Measurements from ENCODE around the gene SEMA4C.

GRCh38 chr2:96859681-96860064 is 10.2 kb downstream of the SEMA4C start:
- TF ChIP-seq CTCF (conservative IDR thresholded peaks at IDR 0.05; ENCODE audit: low read length) (no peak), EZH2phosphoT487 (IDR thresholded peaks at IDR 0.05; ENCODE audit: borderline replicate concordance, low read depth, low read length) (no peak)
